HTERT RPE-1 (cell line): ENCODE data around the gene GDPD1.
"Not testable (repeated sequence)": the region's sequence is repeated elsewhere in the genome, so short reads cannot be mapped to it uniquely, and the experiment has no call there.

Source experiments
- in situ Hi-C: fragments of 300-500 bp; cut with MboI; formaldehyde crosslinking; loops from 4 replicates; pipeline ENCODE4 v1.14.3; 2020; ENCODE audit warnings: low sequenced_read_pairs

Gene GDPD1

GRCh38 chr17:59238906-59239305 lies 18.6 kb downstream of the GDPD1 start:
- in situ Hi-C loops = no loop called here

GRCh38 chr17:59244081-59244480 lies 23.8 kb downstream of the GDPD1 start:
- in situ Hi-C loops = no loop called here

GRCh38 chr17:59254742-59255141 lies 34.4 kb downstream of the GDPD1 start:
- in situ Hi-C loops = no loop called here

GRCh38 chr17:59257101-59257500 lies 36.8 kb downstream of the GDPD1 start:
- in situ Hi-C loops = no loop called here

- in situ Hi-C loops = no loop called here
Measured at GRCh38 chr17:59260722-59261121, 40.4 kb downstream of the GDPD1 start.

- in situ Hi-C loops = no loop called here
Measured at GRCh38 chr17:59266745-59267144, 46.4 kb downstream of the GDPD1 start.

- in situ Hi-C loops = no loop called here
Measured at GRCh38 chr17:59267776-59268175, 47.5 kb downstream of the GDPD1 start.

GRCh38 chr17:59275618-59276017 lies 55.3 kb downstream of the GDPD1 start:
- in situ Hi-C loops = no loop called here

- in situ Hi-C loops = no loop called here
Measured at GRCh38 chr17:59277031-59277430, 56.7 kb downstream of the GDPD1 start.

GRCh38 chr17:59278406-59278805 lies 58.1 kb downstream of the GDPD1 start:
- in situ Hi-C loops = no loop called here

- in situ Hi-C loops = no loop called here
Measured at GRCh38 chr17:59284317-59284716, 64.0 kb downstream of the GDPD1 start.

GRCh38 chr17:59287452-59287851 lies 67.1 kb downstream of the GDPD1 start:
- in situ Hi-C loops = no loop called here

- in situ Hi-C loops = no loop called here
Measured at GRCh38 chr17:59287891-59288290, 67.6 kb downstream of the GDPD1 start.

GRCh38 chr17:59289981-59290301 lies 69.6 kb downstream of the GDPD1 start:
- in situ Hi-C loops = no loop called here

GRCh38 chr17:59290302-59290998 lies 70.1 kb downstream of the GDPD1 start:
- in situ Hi-C loops = not testable (repeated sequence)

- in situ Hi-C loops = no loop called here
Measured at GRCh38 chr17:59292174-59292523, 71.8 kb downstream of the GDPD1 start.

- in situ Hi-C loops = no loop called here
Measured at GRCh38 chr17:59296190-59296589, 75.9 kb downstream of the GDPD1 start.

- in situ Hi-C loops = no loop called here
Measured at GRCh38 chr17:59298521-59298920, 78.2 kb downstream of the GDPD1 start.

- in situ Hi-C loops = no loop called here
Measured at GRCh38 chr17:59299400-59300092, 79.2 kb downstream of the GDPD1 start.

GRCh38 chr17:59300941-59301340 lies 80.6 kb downstream of the GDPD1 start:
- in situ Hi-C loops = no loop called here

- in situ Hi-C loops = no loop called here
Measured at GRCh38 chr17:59304811-59305210, 84.5 kb downstream of the GDPD1 start.

- in situ Hi-C loops = no loop called here
Measured at GRCh38 chr17:59310263-59310920, 90.1 kb downstream of the GDPD1 start.
